ENCODE results near the gene HOXA2. TPM values are rescaled to one million over a fixed set of nuclear protein-coding genes. Genes with fewer than 3 reads are reported as not detected.
A peak's percentile ranks its signal among the peaks of the same experiment; 100 is the strongest.

The HOXA2 gene
- total RNA-seq, 2 donors from 2014 or later: not detected

GRCh38 chr7:27128034-27128433 is 25.6 kb upstream of the HOXA2 start:
- peaks cover 97% of the 10 kb centered on the region for H3K27me3 Mint-ChIP-seq (ENCODE audit: insufficient read depth)
- no peak for TF ChIP-seq CTCF (conservative IDR thresholded peaks at IDR 0.05)
- Histone ChIP-seq H3K4me1 (ENCODE audit: control insufficient read depth, insufficient read depth, low read length) (no peaks in the 10 kb centered on the region), H3K27me3 (ENCODE audit: control insufficient read depth, insufficient read depth, low read length, poor library complexity, severe bottlenecking) (peaks cover 99% of the 10 kb centered on the region), H3K36me3 (ENCODE audit: control insufficient read depth, insufficient read depth, low read length) (no peaks in the 10 kb centered on the region), H3K4me3 (ENCODE audit: low read length) (no peak overlapping the region), H3K9ac (ENCODE audit: extremely low read depth, low read length, poor library complexity, severe bottlenecking) (no peak overlapping the region), H3K9me3 (ENCODE audit: control insufficient read depth, low read length) (peaks cover 17% of the 10 kb centered on the region), H3K27ac (ENCODE audit: low read depth, low read length) (no peak overlapping the region)
- no peaks in the 10 kb centered on the region for H3K36me3 Mint-ChIP-seq (ENCODE audit: low read depth)
- WGBS, 2 experiments (ENCODE audit: insufficient coverage in 1 of 2, insufficient read length in 1 of 2): 14 to 25% methylated on average over 1 to 2 of the region's 2 CpGs
- no peaks in the 10 kb centered on the region for H3K4me1 Mint-ChIP-seq
- no peaks in the 10 kb centered on the region for H3K9me3 Mint-ChIP-seq
- peak; percentile 26 for DNase-seq
- H3K4me3 Mint-ChIP-seq: no peak overlapping the region
- H3K27ac Mint-ChIP-seq: no peak overlapping the region

- peaks cover 99% of the 10 kb centered on the region for H3K27me3 ChIP-seq (ENCODE audit: control insufficient read depth, insufficient read depth, low read length, poor library complexity, severe bottlenecking)
- H3K9ac ChIP-seq (ENCODE audit: extremely low read depth, low read length, poor library complexity, severe bottlenecking): no peak overlapping the region
- no peak overlapping the region for H3K27ac Mint-ChIP-seq
- H3K4me1 Mint-ChIP-seq: peaks cover 4% of the 10 kb centered on the region
- peaks cover 97% of the 10 kb centered on the region for H3K27me3 Mint-ChIP-seq (ENCODE audit: insufficient read depth)
- peaks cover 17% of the 10 kb centered on the region for H3K9me3 ChIP-seq (ENCODE audit: control insufficient read depth, low read length)
- TF ChIP-seq CTCF (conservative IDR thresholded peaks at IDR 0.05): no peak
- H3K4me1 ChIP-seq (ENCODE audit: control insufficient read depth, insufficient read depth, low read length): no peaks in the 10 kb centered on the region
- no peak overlapping the region for H3K4me3 ChIP-seq (ENCODE audit: low read length)
- no peaks in the 10 kb centered on the region for H3K36me3 ChIP-seq (ENCODE audit: control insufficient read depth, insufficient read depth, low read length)
- H3K27ac ChIP-seq (ENCODE audit: low read depth, low read length): no peak overlapping the region
- H3K9me3 Mint-ChIP-seq: no peaks in the 10 kb centered on the region
- H3K4me3 Mint-ChIP-seq: no peak overlapping the region
- DNase-seq: no peak
- H3K36me3 Mint-ChIP-seq (ENCODE audit: low read depth): no peaks in the 10 kb centered on the region
- 21% methylated on average over 3 of the region's 3 CpGs; no CpG with 5 or more reads in 1 of the 2 experiments for WGBS, 2 experiments (ENCODE audit: insufficient coverage in 1 of 2, insufficient read length in 1 of 2)
Observed at GRCh38 chr7:27126596-27127327, 24.3 kb upstream of the HOXA2 start.

GRCh38 chr7:27125986-27126394 is 23.5 kb upstream of the HOXA2 start:
- no peak overlapping the region for H3K27ac ChIP-seq (ENCODE audit: low read depth, low read length)
- no peak overlapping the region for H3K4me3 Mint-ChIP-seq
- H3K9ac ChIP-seq (ENCODE audit: extremely low read depth, low read length, poor library complexity, severe bottlenecking): no peak overlapping the region
- peaks cover 17% of the 10 kb centered on the region for H3K9me3 ChIP-seq (ENCODE audit: control insufficient read depth, low read length)
- H3K4me1 ChIP-seq (ENCODE audit: control insufficient read depth, insufficient read depth, low read length): no peaks in the 10 kb centered on the region
- no peaks in the 10 kb centered on the region for H3K36me3 Mint-ChIP-seq (ENCODE audit: low read depth)
- H3K27ac Mint-ChIP-seq: no peak overlapping the region
- no peaks in the 10 kb centered on the region for H3K9me3 Mint-ChIP-seq
- H3K4me1 Mint-ChIP-seq: peaks cover 4% of the 10 kb centered on the region
- WGBS, 2 experiments (ENCODE audit: insufficient coverage in 1 of 2, insufficient read length in 1 of 2): 5 to 8% methylated on average over 4 to 5 of the region's 5 CpGs
- H3K27me3 Mint-ChIP-seq (ENCODE audit: insufficient read depth): peaks cover 97% of the 10 kb centered on the region
- H3K27me3 ChIP-seq (ENCODE audit: control insufficient read depth, insufficient read depth, low read length, poor library complexity, severe bottlenecking): peaks cover 99% of the 10 kb centered on the region
- no peak overlapping the region for H3K4me3 ChIP-seq (ENCODE audit: low read length)
- no peaks in the 10 kb centered on the region for H3K36me3 ChIP-seq (ENCODE audit: control insufficient read depth, insufficient read depth, low read length)
- no peak for TF ChIP-seq CTCF (conservative IDR thresholded peaks at IDR 0.05)
- peak; percentile 27 for DNase-seq
